ENCODE measurements around the gene AADACL2. TPM values are rescaled to one million over a fixed set of nuclear protein-coding genes. Genes with fewer than 3 reads are reported as not detected.
A peak's percentile ranks its signal among the peaks of the same experiment; 100 is the strongest.
"Not testable (repeated sequence)": the region's sequence is repeated elsewhere in the genome, so short reads cannot be mapped to it uniquely, and the experiment has no call there.

Gene AADACL2
- total RNA-seq, 1 donor from 2014 or later, result not detected

- DNase-seq, result peak; percentile 87
Observed at GRCh38 chr3:151766454-151766853, 32.7 kb downstream of the AADACL2 start.

GRCh38 chr3:151768393-151768930 is 34.7 kb downstream of the AADACL2 start:
- peak; percentile 30 for DNase-seq

DNA sequence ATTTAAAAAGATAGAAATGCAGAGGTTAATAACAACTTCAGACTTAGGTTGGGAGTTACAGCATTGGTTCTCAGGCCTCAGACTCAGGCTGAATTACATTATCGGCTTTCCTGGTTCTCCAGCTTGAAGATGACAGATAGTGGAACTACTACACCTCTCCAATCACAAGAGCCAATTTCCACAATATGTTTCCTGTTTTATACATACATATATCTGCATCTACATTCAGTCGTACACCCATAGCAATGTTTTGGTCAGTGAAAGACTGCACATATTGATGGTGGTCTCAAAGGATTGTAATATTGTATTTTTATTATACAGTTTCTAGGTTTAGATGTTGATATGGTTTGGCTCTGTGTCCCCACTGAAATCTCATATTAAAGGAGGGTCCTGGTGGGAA is 35.4 kb downstream of the AADACL2 start:
- DNase-seq, result peak; percentile 49

DNA sequence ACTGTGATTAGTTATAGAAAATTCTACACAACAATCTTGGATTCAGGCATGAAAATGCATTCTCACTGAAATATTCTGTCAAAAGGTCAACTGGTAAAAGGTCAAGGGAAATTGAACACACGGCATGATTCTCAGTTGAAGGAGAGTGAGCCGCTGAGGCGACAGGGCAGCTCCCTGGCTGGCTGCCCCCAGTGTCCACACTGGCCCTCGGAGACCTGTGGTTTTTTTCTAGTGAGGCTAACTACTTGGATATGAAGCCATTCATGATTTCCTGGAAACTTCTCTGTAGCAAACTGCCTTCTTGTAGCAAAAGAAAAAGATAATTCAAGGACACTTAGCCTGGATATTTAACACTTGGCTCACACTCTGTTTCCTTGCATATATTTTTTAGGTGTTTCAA is 37.2 kb downstream of the AADACL2 start:
- DNase-seq, result peak; percentile 78

GRCh38 chr3:151772825-151773480 is 39.2 kb downstream of the AADACL2 start:
- no peak for DNase-seq

DNA sequence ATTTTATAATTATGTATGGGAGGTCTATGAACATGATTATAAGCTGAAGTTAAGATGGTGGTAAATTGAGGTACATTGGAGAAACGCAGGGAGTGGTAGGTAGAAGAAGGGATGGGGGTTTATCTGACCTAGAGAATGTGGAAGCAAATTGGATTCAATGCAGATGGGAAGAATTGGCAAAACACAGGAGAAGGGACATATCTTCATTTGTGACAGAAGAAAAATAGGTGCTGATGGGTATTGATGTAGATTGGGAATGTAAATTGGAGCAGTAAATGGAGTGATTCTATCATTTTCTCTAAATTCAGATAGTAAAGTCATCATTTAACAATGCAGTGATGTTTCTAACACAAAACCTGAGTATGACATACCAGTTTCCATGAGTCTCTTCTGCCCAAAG is 40.5 kb downstream of the AADACL2 start:
- DNase-seq, result no peak

- DNase-seq, result no peak
Observed at GRCh38 chr3:151774910-151775309, 41.2 kb downstream of the AADACL2 start.

DNA sequence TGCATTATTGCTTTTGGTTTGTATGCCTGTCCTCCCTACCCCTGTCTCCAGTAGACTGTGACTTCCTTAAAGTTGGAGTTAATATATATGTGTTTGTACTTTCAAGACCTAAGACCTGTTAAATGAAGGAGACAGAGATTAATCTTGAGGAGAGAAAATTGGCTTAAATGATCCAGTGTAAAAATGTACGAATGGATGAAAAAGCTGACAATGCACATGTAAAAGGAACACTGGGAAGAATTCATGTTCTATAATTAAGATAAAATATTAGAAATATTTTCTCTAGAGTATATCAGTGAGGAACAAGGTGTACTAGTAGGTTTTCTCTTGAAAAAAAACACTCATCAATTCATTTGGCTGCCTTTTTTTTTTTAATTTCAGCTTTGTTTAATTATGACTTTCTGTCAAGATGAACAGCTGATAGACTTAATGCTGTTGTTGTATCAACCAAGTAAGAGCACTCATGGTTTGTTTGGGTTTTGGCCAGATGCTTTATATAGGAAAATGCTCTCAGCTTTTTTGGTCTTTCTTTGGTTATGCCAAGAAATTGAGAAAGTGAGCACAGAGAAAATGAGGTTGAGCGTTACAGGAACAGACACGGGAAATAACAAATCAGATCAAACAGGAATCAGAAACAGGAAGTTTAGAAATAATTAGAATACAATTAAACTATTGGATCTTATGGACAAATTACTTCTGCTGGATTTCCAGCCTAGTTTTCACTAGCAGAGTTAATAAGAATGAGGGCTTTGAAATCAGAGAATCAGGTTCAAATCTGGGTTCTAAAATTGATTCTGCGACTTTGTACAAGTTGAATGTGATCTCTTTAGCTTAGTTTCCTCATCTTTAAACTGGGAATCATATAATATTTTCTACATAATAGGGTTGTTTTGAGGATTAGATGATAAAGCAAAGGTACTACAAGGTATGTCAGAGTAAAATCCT is 41.9 kb downstream of the AADACL2 start:
- peak; percentile 33 for DNase-seq

DNA sequence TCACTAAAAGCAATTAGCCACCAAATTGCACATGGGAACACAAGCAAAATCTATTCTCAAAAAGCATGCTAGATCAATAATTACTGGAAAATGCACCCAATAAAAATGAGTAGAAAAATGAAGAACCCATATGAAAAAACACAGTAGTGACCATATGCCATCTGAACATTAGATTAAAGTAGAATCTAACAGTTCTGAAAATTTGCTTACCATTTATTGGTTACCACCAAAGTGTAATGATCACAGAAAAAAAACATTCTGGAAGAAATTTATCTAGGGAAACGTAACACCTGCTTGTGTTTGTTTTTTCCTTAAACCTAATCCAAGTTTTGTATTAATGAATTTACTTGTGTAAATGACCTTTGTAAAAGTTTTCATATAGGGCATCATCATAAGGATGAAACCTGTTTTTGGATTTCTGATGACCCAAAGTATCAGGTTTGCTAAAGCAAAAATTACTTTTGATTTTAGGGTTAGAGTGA is 42.6 kb downstream of the AADACL2 start:
- DNase-seq, result no peak

DNA sequence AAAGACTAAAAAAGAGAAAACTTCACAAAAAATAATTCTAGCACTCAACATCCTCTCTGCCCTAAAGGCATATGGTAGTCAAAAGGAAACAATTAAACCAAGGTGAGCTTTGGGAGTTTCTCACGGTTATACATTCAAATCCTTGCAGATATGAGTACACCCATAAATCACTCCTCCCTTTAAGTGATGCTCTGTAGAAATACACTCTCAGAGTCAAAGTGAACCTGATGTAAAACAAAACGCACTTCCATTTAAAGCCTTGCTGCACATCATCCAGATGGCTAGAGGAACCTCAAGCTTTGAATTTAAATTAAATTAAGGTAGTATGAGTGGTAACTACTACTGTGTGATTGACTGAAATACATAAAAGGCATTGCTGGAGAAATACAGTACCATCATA is 44.2 kb downstream of the AADACL2 start:
- DNase-seq, result no peak

DNA sequence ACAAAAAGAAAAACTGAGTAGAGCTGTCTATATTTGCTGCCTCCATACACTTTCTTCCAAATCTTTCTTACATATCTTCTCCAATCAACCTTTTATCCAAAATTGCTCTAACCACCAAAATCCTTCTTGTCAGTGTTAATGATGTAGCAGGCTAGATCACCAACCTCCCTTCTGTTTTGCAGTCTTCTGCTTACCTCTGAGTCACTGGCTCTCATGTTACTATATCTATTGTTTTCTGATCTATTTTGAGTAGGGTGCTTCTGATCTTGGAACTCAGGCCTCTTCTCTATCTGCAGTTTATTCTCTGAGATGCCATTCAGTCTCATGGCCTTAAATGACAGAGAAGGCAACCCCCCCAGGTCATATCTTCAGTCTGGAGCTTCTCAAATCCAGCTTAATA is 53.9 kb downstream of the AADACL2 start:
- DNase-seq, result peak; percentile 39

- no peak for DNase-seq
Observed at GRCh38 chr3:151788401-151788800, 54.7 kb downstream of the AADACL2 start.

DNA sequence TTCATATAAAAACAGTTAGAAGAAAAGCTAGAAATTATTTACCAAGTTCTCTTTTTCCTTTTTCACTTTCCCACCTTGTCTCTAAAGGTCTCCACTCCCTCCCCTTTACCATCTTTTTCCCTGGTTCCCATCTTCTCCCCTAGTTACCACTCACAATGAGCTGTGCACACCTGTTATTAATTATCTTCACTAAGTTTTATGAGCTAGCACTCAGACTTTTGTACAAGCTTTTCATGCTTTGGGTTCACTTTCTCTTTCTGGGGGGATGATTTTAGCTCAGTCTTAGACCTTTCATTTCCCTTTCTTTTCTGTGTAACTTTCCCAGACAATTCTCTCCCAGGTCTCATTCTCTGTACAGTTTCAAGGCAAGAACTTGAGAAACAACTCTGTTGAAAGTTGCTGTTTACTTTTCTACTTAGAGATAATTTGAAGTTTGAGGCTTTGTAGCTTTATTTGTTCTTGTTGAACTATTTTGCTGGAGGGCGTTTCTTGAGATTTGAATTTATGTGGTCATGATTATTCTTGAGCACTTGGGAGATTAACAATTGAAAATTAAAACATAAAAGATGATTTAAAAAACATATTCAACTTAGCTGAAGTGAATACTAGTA is 56.2 kb downstream of the AADACL2 start:
- no peak for DNase-seq

- not testable (repeated sequence) for DNase-seq
Observed at GRCh38 chr3:151790763-151791162, 57.0 kb downstream of the AADACL2 start.

GRCh38 chr3:151792411-151792810 is 58.7 kb downstream of the AADACL2 start:
- no peak for DNase-seq

DNA sequence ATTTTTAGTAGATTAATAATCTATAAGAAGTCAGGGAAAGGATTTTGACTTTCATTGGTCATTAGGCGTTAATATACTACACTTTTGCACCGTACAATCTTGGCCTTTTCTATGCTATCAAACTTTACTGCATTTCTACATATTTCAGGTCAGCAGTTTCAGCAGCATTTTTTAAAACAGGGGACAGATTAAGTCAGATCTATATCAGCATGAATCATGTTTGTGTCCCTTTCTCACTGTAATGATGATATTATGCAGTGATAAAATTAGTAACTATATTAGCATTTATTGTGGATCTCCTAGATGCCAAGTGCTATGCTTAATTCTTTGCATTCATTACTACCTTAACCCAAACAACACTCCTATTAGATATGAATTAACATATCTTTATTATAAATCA is 59.9 kb downstream of the AADACL2 start:
- DNase-seq, result no peak

- DNase-seq, result no peak
Observed at GRCh38 chr3:151794080-151794479, 60.4 kb downstream of the AADACL2 start.

DNA sequence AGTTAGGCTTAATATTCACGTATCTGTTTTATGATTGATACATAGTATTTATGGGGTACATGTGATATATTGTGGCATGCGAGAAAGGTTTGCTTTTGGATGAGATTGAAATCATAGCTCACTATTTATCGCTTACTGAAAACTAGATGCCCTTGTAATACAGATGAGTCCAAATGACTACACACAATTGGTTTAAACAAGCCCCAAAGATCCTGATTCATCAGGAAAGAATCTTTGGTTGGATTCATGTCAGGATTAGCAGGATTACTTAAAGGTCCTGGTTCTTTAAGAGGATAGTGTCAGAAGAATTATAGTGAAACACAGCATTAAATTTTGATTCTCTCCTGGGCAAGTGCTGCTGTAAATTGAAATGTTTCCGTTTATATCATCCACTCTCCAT is 61.5 kb downstream of the AADACL2 start:
- DNase-seq, result no peak

GRCh38 chr3:151796105-151796680 is 62.5 kb downstream of the AADACL2 start:
- no peak for DNase-seq

- no peak for DNase-seq
Observed at GRCh38 chr3:151798466-151798865, 64.7 kb downstream of the AADACL2 start.

GRCh38 chr3:151800431-151800830 is 66.7 kb downstream of the AADACL2 start:
- DNase-seq, result no peak

DNA sequence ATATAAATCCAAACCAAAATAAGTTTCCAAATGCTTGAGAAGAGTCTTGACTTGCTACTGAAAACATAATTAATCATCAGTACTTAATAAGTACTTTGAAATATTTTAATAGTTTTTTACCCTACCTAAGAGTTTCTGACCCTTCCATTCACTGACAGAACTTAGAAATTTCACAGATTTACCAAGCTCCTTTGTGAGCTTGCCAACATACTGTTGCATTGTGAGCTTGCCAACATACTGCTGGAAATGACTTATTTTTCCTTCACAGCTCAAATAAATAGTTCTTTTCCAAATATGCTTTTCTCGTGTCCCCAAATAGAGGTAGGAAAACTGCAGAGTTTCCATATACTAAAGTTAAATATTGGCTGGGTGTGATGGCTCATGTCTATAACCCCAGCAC is 70.5 kb downstream of the AADACL2 start:
- no peak for DNase-seq

DNA sequence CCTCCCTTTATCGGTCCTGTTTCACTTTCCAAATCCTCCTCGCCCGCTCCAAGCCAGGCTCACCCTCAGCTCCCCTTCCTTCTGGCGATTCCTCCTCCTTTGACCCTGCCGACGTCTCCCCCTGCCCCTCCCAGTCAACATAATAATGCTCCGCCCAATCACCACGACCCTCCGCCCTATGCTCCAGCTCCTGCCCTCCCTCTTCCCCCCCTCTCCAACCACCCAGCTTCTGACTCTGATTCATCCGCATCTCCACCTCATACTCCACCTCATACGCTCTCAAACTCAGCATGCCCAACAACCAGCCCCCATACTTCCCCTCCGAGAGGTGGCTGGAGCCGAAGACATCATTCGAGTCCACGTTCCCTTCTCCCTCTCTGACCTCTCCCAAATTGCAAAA is 73.1 kb downstream of the AADACL2 start:
- DNase-seq, result no peak

Measured in dermis blood vessel endothelial cell (primary cell).